ENCODE data around the gene PAQR5.

PAQR5 gene

DNA sequence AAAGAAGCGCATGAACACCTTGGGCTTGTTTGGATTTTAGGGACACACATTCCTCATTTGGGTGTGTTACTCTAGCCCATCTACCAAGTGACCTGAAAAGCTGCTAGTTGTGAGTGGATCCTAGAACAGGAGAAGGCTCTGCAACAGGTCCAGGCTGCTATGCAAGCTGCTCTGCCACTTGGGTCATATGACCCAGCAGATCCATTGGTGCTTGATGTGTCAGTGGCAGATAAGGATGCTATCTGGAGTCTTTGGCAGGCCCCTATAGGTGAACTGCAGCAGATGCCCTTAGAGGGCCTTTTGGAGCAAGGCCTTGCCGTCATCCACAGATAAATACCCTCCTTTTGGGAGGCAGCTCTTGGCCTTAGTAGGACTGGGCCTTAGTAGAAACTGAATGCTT lies 53.2 kb downstream of the PAQR5 start:
- no peak overlapping the region for H3K14ac ChIP-seq (ENCODE audit: low read length in 2 of 2)
- no peak overlapping the region for H3K18ac ChIP-seq (ENCODE audit: low read depth in 1 of 2, low read length in 2 of 2)
- no peak overlapping the region for H2AFZ ChIP-seq (ENCODE audit: low read depth, low read length)
- no peak overlapping the region for H4K91ac ChIP-seq (ENCODE audit: low read length)
- no peaks in the 10 kb centered on the region for H3K36me3 ChIP-seq (ENCODE audit: control insufficient read depth in 1 of 2, insufficient read depth in 2 of 2, low read depth in 1 of 2, low read length in 2 of 2)
- H3K9me3 ChIP-seq (ENCODE audit: control insufficient read depth, low read length): no peaks in the 10 kb centered on the region
- no peak overlapping the region for H2BK12ac ChIP-seq (ENCODE audit: low read length in 2 of 2)
- H3K4me2 ChIP-seq (ENCODE audit: low read length, poor library complexity, severe bottlenecking): no peak overlapping the region
- no peaks in the 10 kb centered on the region for H3K79me1 ChIP-seq (replicated peaks; ENCODE audit: low read length, poor library complexity, severe bottlenecking)
- no peak overlapping the region for H3K4ac ChIP-seq (ENCODE audit: low read depth in 1 of 2, low read length in 2 of 2)
- no peak for DNase-seq
- no peak overlapping the region for H3K9ac ChIP-seq (ENCODE audit: low read length)
- no peak overlapping the region for H2BK5ac ChIP-seq (ENCODE audit: low read depth, low read length, poor library complexity, severe bottlenecking)
- no peak overlapping the region for H2BK15ac ChIP-seq (ENCODE audit: low read depth, poor library complexity, severe bottlenecking)
- H3K4me1 ChIP-seq (ENCODE audit: control insufficient read depth, insufficient read depth, low read depth, low read length): no peaks in the 10 kb centered on the region
- 87% methylated on average over 2 of the region's 2 CpGs for WGBS
- H2AK5ac ChIP-seq (ENCODE audit: low read length, severe bottlenecking): no peak overlapping the region
- H2BK120ac ChIP-seq (ENCODE audit: low read depth, low read length): no peak overlapping the region
- no peak overlapping the region for H4K8ac ChIP-seq (ENCODE audit: low read length)
- H3K23ac ChIP-seq (ENCODE audit: low read length in 2 of 2): no peak overlapping the region
- no peak overlapping the region for H3K27ac ChIP-seq (ENCODE audit: low read length, poor library complexity, severe bottlenecking)
- no peaks in the 10 kb centered on the region for H3K27me3 ChIP-seq (ENCODE audit: control insufficient read depth in 1 of 2, insufficient read depth in 1 of 2, low read length in 2 of 2)
- no peak overlapping the region for H3K4me3 ChIP-seq (ENCODE audit: insufficient read depth in 1 of 2, low read depth in 1 of 2, low read length in 2 of 2)

GRCh38 chr15:69357773-69358771 lies 59.4 kb downstream of the PAQR5 start:
- Histone ChIP-seq H2BK15ac (ENCODE audit: low read depth, poor library complexity, severe bottlenecking) (no peak overlapping the region), H3K23ac (ENCODE audit: low read length in 2 of 2) (no peak overlapping the region), H2BK5ac (ENCODE audit: low read depth, low read length, poor library complexity, severe bottlenecking) (no peak overlapping the region), H3K14ac (ENCODE audit: low read length in 2 of 2) (no peak overlapping the region), H2BK12ac (ENCODE audit: low read length in 2 of 2) (no peak overlapping the region), H3K4ac (ENCODE audit: low read depth in 1 of 2, low read length in 2 of 2) (no peak overlapping the region), H3K36me3 (ENCODE audit: control insufficient read depth in 1 of 2, insufficient read depth in 2 of 2, low read depth in 1 of 2, low read length in 2 of 2) (no peaks in the 10 kb centered on the region), H2BK120ac (ENCODE audit: low read depth, low read length) (no peak overlapping the region), H4K91ac (ENCODE audit: low read length) (no peak overlapping the region), H2AK5ac (ENCODE audit: low read length, severe bottlenecking) (no peak overlapping the region), H3K27ac (ENCODE audit: low read length, poor library complexity, severe bottlenecking) (peak overlapping the region; percentile 4), H3K9ac (ENCODE audit: low read length) (no peak overlapping the region), H4K8ac (ENCODE audit: low read length) (no peak overlapping the region), H3K18ac (ENCODE audit: low read depth in 1 of 2, low read length in 2 of 2) (peak overlapping the region in 1 of 2 experiments; percentile 5), H3K9me3 (ENCODE audit: control insufficient read depth, low read length) (no peaks in the 10 kb centered on the region), H3K27me3 (ENCODE audit: control insufficient read depth in 1 of 2, insufficient read depth in 1 of 2, low read length in 2 of 2) (no peaks in the 10 kb centered on the region), H3K4me3 (ENCODE audit: insufficient read depth in 1 of 2, low read depth in 1 of 2, low read length in 2 of 2) (no peak overlapping the region), H3K4me2 (ENCODE audit: low read length, poor library complexity, severe bottlenecking) (no peak overlapping the region), H3K4me1 (ENCODE audit: control insufficient read depth, insufficient read depth, low read depth, low read length) (peaks cover 7% of the 10 kb centered on the region), H3K79me1 (replicated peaks; ENCODE audit: low read length, poor library complexity, severe bottlenecking) (no peaks in the 10 kb centered on the region), H2AFZ (ENCODE audit: low read depth, low read length) (no peak overlapping the region)
- peak; percentile 79 for DNase-seq
- 91% methylated on average over 5 of the region's 9 CpGs for WGBS

DNA sequence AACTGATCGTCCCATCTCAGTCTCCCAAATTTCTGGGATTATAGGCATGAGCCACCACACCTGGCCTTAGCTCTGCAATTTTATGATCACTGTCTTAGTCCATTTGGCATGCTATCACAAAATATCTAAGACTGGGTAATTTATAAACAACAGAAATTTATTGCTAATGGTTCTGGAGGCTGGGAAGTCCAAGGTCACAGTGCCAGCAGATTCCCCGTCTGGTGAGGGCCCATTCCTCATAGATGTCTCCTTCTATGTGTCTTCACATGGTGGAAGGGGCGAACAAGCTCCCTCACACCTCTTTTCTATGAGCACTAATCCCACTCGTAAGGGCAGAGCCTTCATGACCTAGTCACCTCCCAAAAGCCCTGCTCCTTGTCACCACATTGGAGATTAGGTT lies 60.1 kb downstream of the PAQR5 start:
- Histone ChIP-seq H3K4me1 (ENCODE audit: control insufficient read depth, insufficient read depth, low read depth, low read length) (peaks cover 7% of the 10 kb centered on the region), H2BK15ac (ENCODE audit: low read depth, poor library complexity, severe bottlenecking) (no peak overlapping the region), H3K14ac (ENCODE audit: low read length in 2 of 2) (no peak overlapping the region), H3K9ac (ENCODE audit: low read length) (no peak overlapping the region), H4K8ac (ENCODE audit: low read length) (no peak overlapping the region), H3K23ac (ENCODE audit: low read length in 2 of 2) (no peak overlapping the region), H2AFZ (ENCODE audit: low read depth, low read length) (no peak overlapping the region), H3K18ac (ENCODE audit: low read depth in 1 of 2, low read length in 2 of 2) (no peak overlapping the region), H3K27me3 (ENCODE audit: control insufficient read depth in 1 of 2, insufficient read depth in 1 of 2, low read length in 2 of 2) (no peaks in the 10 kb centered on the region), H3K36me3 (ENCODE audit: control insufficient read depth in 1 of 2, insufficient read depth in 2 of 2, low read depth in 1 of 2, low read length in 2 of 2) (no peaks in the 10 kb centered on the region), H3K9me3 (ENCODE audit: control insufficient read depth, low read length) (no peaks in the 10 kb centered on the region), H2AK5ac (ENCODE audit: low read length, severe bottlenecking) (no peak overlapping the region), H2BK12ac (ENCODE audit: low read length in 2 of 2) (no peak overlapping the region), H3K27ac (ENCODE audit: low read length, poor library complexity, severe bottlenecking) (no peak overlapping the region), H3K4ac (ENCODE audit: low read depth in 1 of 2, low read length in 2 of 2) (no peak overlapping the region), H2BK5ac (ENCODE audit: low read depth, low read length, poor library complexity, severe bottlenecking) (no peak overlapping the region), H3K79me1 (replicated peaks; ENCODE audit: low read length, poor library complexity, severe bottlenecking) (no peaks in the 10 kb centered on the region), H3K4me3 (ENCODE audit: insufficient read depth in 1 of 2, low read depth in 1 of 2, low read length in 2 of 2) (no peak overlapping the region), H2BK120ac (ENCODE audit: low read depth, low read length) (no peak overlapping the region), H4K91ac (ENCODE audit: low read length) (no peak overlapping the region), H3K4me2 (ENCODE audit: low read length, poor library complexity, severe bottlenecking) (no peak overlapping the region)
- WGBS: 90% methylated on average over 4 of the region's 4 CpGs
- no peak for DNase-seq

DNA sequence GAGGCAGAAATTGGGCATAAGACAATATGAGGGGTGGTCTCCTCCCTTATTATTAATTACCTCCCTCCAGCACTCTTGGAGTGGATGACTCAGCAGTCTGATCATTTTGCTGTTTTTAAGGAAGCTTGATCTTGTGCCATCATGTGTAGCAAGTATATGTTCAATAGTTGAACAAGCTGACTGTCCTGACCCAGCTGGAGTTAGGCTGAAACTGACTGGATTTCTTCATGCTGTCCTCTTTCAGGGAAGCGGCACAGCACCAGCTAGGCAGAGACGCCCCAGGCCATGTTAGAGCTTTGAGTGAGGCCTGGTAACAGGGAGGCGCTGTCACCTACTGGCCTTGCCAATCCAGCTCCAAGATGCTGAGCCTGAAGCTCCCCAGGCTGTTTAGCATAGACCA lies 61.0 kb downstream of the PAQR5 start:
- no peak overlapping the region for H4K91ac ChIP-seq (ENCODE audit: low read length)
- 98% methylated on average over 3 of the region's 3 CpGs for WGBS
- H3K18ac ChIP-seq (ENCODE audit: low read depth in 1 of 2, low read length in 2 of 2): no peak overlapping the region

More for the DNA sequence above, 61.0 kb downstream of the PAQR5 start:
- Histone ChIP-seq H3K14ac (ENCODE audit: low read length in 2 of 2) (no peak overlapping the region), H3K9ac (ENCODE audit: low read length) (no peak overlapping the region), H3K4me2 (ENCODE audit: low read length, poor library complexity, severe bottlenecking) (no peak overlapping the region), H2BK12ac (ENCODE audit: low read length in 2 of 2) (no peak overlapping the region), H3K4me1 (ENCODE audit: control insufficient read depth, insufficient read depth, low read depth, low read length) (peaks cover 7% of the 10 kb centered on the region), H3K9me3 (ENCODE audit: control insufficient read depth, low read length) (no peaks in the 10 kb centered on the region), H2AFZ (ENCODE audit: low read depth, low read length) (peak overlapping the region; percentile 18), H3K4me3 (ENCODE audit: insufficient read depth in 1 of 2, low read depth in 1 of 2, low read length in 2 of 2) (no peak overlapping the region), H2BK15ac (ENCODE audit: low read depth, poor library complexity, severe bottlenecking) (no peak overlapping the region), H3K27ac (ENCODE audit: low read length, poor library complexity, severe bottlenecking) (no peak overlapping the region), H3K79me1 (replicated peaks; ENCODE audit: low read length, poor library complexity, severe bottlenecking) (no peaks in the 10 kb centered on the region), H3K23ac (ENCODE audit: low read length in 2 of 2) (no peak overlapping the region), H3K4ac (ENCODE audit: low read depth in 1 of 2, low read length in 2 of 2) (no peak overlapping the region), H2BK5ac (ENCODE audit: low read depth, low read length, poor library complexity, severe bottlenecking) (no peak overlapping the region), H2BK120ac (ENCODE audit: low read depth, low read length) (no peak overlapping the region), H4K8ac (ENCODE audit: low read length) (no peak overlapping the region), H3K36me3 (ENCODE audit: control insufficient read depth in 1 of 2, insufficient read depth in 2 of 2, low read depth in 1 of 2, low read length in 2 of 2) (no peaks in the 10 kb centered on the region), H3K27me3 (ENCODE audit: control insufficient read depth in 1 of 2, insufficient read depth in 1 of 2, low read length in 2 of 2) (no peaks in the 10 kb centered on the region), H2AK5ac (ENCODE audit: low read length, severe bottlenecking) (no peak overlapping the region)
- DNase-seq: peak; percentile 28
